ENCODE measurements around the gene DERL3.

Gene DERL3

DNA sequence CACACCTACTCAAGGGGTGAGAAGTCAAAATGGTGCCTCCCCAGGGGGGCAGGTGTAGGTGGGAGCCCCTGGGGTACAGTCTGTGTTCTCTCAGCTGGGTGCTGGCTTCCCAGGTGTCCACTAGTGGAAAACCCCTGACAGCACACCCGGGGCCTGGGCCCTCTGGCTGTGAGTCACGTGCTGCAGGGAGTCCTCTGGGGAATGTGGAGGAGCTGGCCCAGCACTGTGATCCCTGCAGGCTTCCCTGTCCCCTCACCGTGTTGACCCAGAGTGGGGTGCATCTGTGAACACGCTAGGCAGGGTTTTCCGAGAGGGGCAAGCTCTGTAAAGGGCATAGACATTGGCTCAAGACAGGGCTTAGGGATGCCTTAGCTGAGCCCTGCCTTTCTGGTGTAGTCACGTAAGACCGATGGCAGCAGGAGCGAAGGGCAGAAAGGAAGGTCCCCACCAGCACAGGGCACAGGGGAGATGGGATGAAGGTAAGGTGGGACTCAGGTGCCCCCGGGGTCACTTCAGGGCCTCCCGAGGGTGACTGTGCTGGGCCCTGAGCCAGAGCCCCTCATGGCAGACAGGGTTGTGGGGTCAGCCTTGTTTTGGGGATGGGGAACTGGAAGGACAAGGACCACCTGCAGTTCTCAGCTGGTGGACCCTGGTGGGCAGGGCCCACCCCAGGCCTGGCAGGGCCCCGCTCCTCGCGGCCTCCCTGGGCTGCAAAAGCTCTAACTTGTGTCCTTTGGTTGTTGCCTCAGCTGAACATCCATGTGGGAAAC, 14.1 kb downstream of the DERL3 start:
- no peak overlapping the region for H3K4me3 ChIP-seq (ENCODE audit: low read depth, low read length)
- DNase-seq (ENCODE audit: low read depth, low spot score), result no peak
- TF ChIP-seq, protein P1, sequence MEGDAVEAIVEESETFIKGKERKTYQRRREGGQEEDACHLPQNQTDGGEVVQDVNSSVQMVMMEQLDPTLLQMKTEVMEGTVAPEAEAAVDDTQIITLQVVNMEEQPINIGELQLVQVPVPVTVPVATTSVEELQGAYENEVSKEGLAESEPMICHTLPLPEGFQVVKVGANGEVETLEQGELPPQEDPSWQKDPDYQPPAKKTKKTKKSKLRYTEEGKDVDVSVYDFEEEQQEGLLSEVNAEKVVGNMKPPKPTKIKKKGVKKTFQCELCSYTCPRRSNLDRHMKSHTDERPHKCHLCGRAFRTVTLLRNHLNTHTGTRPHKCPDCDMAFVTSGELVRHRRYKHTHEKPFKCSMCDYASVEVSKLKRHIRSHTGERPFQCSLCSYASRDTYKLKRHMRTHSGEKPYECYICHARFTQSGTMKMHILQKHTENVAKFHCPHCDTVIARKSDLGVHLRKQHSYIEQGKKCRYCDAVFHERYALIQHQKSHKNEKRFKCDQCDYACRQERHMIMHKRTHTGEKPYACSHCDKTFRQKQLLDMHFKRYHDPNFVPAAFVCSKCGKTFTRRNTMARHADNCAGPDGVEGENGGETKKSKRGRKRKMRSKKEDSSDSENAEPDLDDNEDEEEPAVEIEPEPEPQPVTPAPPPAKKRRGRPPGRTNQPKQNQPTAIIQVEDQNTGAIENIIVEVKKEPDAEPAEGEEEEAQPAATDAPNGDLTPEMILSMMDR (IDR thresholded peaks at IDR 0.05; ENCODE audit: insufficient read depth, low read length, missing control alignments), result no peak
- CTCF ChIA-PET, result interaction anchor here (1.0 to 4.5 kb wide), 3 partner anchors 22 to 56 kb away, joined by 3 to 21 read pairs (median 7); partner anchors contain the start of gene CHCHD10
- POLR2A ChIA-PET, result no interaction called here

DNA sequence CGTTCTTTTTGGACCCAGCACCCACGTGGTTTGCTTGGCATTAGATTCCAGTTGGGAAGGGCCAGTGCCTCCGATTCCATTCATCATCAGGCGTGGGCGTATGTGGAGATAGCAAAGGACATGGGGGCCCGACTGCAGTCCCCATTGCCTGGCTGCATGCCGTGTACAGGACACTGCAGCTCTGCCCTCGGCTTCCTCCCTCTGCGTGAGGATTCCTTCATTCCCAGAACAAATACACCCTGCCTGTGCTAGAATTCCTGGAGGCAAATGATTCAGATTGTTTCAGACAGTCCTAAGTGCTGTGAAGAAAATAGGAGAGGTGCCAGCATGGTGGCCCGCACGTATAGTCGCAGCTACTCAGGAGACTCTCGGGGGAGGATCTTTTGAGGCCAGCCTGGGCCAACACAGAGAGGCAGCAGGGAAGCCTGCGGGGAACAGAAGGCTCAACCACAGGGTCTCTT, 15.4 kb downstream of the DERL3 start:
- TF ChIP-seq, protein P1 (IDR thresholded peaks at IDR 0.05; ENCODE audit: insufficient read depth, low read length, missing control alignments), result no peak
- ChIA-PET POLR2A (no interaction called here), CTCF (interaction anchor here (2.3 to 4.5 kb wide), 2 partner anchors 26 to 55 kb away, joined by 7 to 21 read pairs; partner anchors contain the start of gene CHCHD10)
- DNase-seq (ENCODE audit: low read depth, low spot score), result no peak
- no peak overlapping the region for H3K4me3 ChIP-seq (ENCODE audit: low read depth, low read length)

DNA sequence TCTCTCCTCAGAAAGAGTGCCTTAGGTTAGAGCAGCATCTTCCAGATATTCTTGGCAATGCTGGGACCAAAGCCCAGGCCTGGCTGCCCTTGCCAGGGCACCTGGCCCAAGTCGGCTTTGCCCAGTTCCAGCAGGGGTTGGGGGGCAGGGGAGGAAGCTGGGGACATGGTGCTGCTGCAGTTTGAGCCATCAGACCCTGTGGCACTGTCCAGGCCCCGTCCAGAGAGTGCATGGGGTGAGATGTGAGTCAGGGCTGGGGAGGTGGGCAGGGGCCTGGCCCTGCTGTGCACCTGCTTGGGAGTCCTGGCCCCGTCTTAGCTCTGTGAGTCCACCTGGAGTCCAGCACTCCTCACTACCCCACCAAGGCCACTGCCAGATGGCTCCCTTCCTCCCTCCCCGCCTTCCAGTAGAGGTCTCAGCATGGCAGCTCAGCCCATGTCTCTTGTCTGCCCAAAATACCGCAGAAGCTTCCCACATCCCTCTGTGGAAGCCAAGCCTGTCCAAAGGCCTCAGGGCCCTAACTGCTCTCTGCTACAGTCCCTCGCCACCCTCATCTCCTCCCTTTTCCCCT, 16.6 kb downstream of the DERL3 start:
- ChIA-PET POLR2A (interaction anchor here (0.6 kb wide), 1 partner anchor 58 kb away, joined by 3 read pairs; no protein-coding TSS in a partner anchor), CTCF (interaction anchor here (1.2 to 2.8 kb wide), 2 partner anchors 28 to 51 kb away, joined by 4 to 9 read pairs; no protein-coding TSS in a partner anchor)
- H3K4me3 ChIP-seq (ENCODE audit: low read depth, low read length), result no peak overlapping the region
- TF ChIP-seq, protein P1 (IDR thresholded peaks at IDR 0.05; ENCODE audit: insufficient read depth, low read length, missing control alignments), result no peak
- DNase-seq (ENCODE audit: low read depth, low spot score), result no peak

DNA sequence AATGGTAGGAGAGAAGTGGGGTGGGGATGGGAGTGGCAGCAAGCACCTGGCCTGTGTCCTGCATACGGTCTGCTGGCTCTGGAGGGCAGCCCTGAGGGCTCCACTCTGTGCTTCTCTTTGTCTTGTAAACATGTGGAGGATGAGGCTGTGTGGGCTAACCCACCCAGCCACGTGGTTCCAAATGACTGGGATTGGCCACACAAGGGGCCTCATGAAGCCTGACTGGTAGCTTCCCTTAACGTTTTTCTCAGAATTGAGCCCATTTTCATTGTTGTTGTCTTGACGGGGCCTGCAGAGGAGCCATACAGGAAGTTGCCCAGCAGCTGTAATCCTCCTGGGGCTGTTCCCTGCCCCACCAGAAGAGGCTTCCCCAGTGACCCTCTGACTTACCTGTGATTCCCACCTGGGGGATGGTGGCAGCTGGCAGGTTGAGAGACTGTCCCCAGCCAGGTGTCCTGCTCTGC, 18.0 kb downstream of the DERL3 start:
- POLR2A ChIA-PET, result no interaction called here
- H3K4me3 ChIP-seq (ENCODE audit: low read depth, low read length), result no peak overlapping the region
- CTCF ChIA-PET, result interaction anchor here (2.8 kb wide), 1 partner anchor 29 kb away, joined by 9 read pairs; no protein-coding TSS in a partner anchor
- TF ChIP-seq, protein P1 (IDR thresholded peaks at IDR 0.05; ENCODE audit: insufficient read depth, low read length, missing control alignments), result no peak
- DNase-seq (ENCODE audit: low read depth, low spot score), result no peak

DNA sequence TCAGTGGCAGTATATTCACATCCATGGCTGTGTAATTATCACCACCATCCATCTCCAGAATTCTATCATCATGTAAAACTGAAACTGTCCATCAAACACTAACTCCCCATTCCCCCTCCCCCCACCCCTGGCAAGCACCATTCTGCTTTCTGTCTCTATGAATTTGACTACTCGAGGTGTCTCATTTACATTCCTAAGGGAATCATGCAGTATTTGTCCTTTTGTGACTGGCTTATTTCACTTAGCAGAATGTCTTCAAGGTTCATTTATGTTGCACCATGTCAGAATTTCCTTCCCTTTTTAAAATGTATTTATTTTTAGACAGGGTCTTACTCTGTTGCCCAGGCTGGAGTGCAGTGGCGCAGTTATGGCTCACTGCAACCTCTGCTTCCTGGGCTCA, 20.3 kb downstream of the DERL3 start:
- no peak overlapping the region for H3K4me3 ChIP-seq (ENCODE audit: low read depth, low read length)
- TF ChIP-seq, protein P1 (IDR thresholded peaks at IDR 0.05; ENCODE audit: insufficient read depth, low read length, missing control alignments), result no peak
- ChIA-PET POLR2A (no interaction called here), CTCF (no interaction called here)
- DNase-seq (ENCODE audit: low read depth, low spot score), result no peak

DNA sequence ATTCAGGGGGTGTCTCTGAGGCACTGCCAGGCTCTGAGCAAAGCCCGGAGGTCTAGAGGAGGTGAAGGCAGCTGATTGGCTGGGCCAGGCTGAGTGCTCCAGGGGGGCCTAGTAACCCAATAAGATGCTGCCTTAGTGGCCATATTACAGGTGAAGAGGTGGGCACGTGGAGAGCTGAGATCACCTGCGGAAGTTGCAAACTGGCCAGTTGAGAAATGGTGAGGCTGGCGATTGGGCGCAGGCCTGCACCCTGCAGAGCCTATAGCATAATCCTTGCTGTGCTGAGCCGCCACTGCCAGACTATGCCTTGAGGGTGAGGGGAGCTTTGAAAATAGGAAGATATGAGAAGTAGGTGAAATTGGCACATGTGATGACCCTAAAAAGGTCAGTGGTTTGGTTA, 21.7 kb downstream of the DERL3 start:
- POLR2A ChIA-PET, result no interaction called here
- no peak overlapping the region for H3K4me3 ChIP-seq (ENCODE audit: low read depth, low read length)
- DNase-seq (ENCODE audit: low read depth, low spot score), result no peak
- TF ChIP-seq, protein P1 (IDR thresholded peaks at IDR 0.05; ENCODE audit: insufficient read depth, low read length, missing control alignments), result no peak
- CTCF ChIA-PET, result interaction anchor here (0.9 to 1.0 kb wide), 2 partner anchors 33 to 49 kb away, joined by 3 read pairs; partner anchors contain the start of gene CHCHD10

Data from AG04449 (cell line).